ENCODE results near the gene PKN1. TPM values are rescaled to one million over a fixed set of nuclear protein-coding genes. Genes with fewer than 3 reads are reported as not detected.

Gene PKN1
- total RNA-seq, 1 donor from 2014 or later, result 207 TPM

- peaks cover 21% of the 10 kb centered on the region for H3K36me3 Mint-ChIP-seq (ENCODE audit: low read depth, unreplicated experiment)
- no peak for TF ChIP-seq CTCF (IDR thresholded peaks at IDR 0.05; ENCODE audit: unreplicated experiment)
- no peak for DNase-seq (ENCODE audit: low spot score)
- peaks cover 13% of the 10 kb centered on the region for H3K4me1 Mint-ChIP-seq (ENCODE audit: unreplicated experiment)
- H3K4me3 Mint-ChIP-seq (ENCODE audit: unreplicated experiment), result peak overlapping the region; percentile 33
- H3K9me3 Mint-ChIP-seq (ENCODE audit: unreplicated experiment), result no peaks in the 10 kb centered on the region
- H3K27me3 Mint-ChIP-seq (ENCODE audit: unreplicated experiment), result peaks cover 31% of the 10 kb centered on the region
- H3K27ac Mint-ChIP-seq (ENCODE audit: unreplicated experiment), result peak overlapping the region; percentile 36
These were observed 43.7 kb downstream of the PKN1 start for GRCh38 chr19:14476673-14477401.

DNA sequence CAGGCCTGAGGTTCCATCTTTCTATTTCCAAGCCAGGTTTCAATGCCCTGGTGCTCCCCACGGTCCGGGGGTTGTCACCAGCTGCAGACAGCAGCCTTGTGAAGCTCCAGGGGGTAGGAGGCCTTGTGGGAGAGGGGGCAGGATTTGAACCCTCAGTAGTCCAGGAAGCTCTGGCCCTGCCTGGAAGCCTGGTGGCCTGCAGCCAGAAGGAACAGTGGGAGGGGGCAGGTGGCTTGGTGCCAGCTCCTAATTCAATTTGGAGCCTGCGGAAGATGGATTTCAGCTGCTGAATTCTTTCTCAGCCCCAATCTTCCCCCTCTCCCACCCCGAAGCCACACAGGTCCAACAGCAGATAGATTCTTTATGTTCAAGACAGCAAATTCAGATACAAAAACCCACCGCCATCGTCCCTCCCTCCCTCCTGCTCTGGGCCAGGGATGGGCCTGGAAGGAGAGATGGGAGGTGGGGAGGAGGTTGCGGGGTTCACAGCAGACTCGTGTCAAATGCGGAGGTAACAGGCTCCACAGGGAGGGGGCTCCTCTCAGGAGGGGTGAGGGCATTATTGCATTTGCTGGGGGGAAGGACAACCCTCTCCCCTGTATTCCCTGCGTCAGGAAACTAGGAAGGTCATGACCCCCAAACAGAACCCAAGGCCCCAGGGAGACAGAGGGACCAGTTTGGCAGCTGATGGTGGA, 44.5 kb downstream of the PKN1 start:
- H3K27ac Mint-ChIP-seq (ENCODE audit: unreplicated experiment), result no peak overlapping the region
- peaks cover 26% of the 10 kb centered on the region for H3K36me3 Mint-ChIP-seq (ENCODE audit: low read depth, unreplicated experiment)
- no peaks in the 10 kb centered on the region for H3K9me3 Mint-ChIP-seq (ENCODE audit: unreplicated experiment)
- peaks cover 13% of the 10 kb centered on the region for H3K4me1 Mint-ChIP-seq (ENCODE audit: unreplicated experiment)
- H3K4me3 Mint-ChIP-seq (ENCODE audit: unreplicated experiment), result no peak overlapping the region
- peaks cover 28% of the 10 kb centered on the region for H3K27me3 Mint-ChIP-seq (ENCODE audit: unreplicated experiment)
- DNase-seq (ENCODE audit: low spot score), result no peak
- TF ChIP-seq CTCF (IDR thresholded peaks at IDR 0.05; ENCODE audit: unreplicated experiment), result no peak

DNA sequence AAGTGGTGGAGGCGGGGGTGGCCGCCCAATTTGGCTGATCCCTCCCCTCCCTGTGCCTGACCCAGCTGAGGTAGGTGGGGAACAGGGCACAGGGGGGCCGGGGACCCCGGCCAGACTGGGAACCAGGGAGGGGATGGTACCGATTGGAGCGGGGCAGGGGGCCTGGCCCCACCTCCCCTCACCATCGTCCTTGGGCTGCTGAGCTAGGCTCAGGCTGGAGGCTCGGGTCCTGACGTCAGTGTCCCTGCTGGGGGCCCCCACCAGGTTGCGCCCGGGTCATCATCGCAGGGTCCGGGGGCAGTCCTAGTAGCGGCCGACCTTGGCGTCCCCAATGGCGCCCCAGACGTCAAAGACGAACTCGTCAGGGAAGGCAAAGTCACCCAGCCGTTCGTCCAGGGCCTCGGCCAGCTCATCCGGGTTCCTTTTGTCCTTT, 45.0 kb downstream of the PKN1 start:
- H3K4me3 Mint-ChIP-seq (ENCODE audit: unreplicated experiment), result no peak overlapping the region
- no peak for DNase-seq (ENCODE audit: low spot score)
- H3K4me1 Mint-ChIP-seq (ENCODE audit: unreplicated experiment), result peaks cover 8% of the 10 kb centered on the region
- no peak overlapping the region for H3K27ac Mint-ChIP-seq (ENCODE audit: unreplicated experiment)
- peaks cover 26% of the 10 kb centered on the region for H3K36me3 Mint-ChIP-seq (ENCODE audit: low read depth, unreplicated experiment)
- no peak for TF ChIP-seq CTCF (IDR thresholded peaks at IDR 0.05; ENCODE audit: unreplicated experiment)
- peaks cover 25% of the 10 kb centered on the region for H3K27me3 Mint-ChIP-seq (ENCODE audit: unreplicated experiment)
- no peaks in the 10 kb centered on the region for H3K9me3 Mint-ChIP-seq (ENCODE audit: unreplicated experiment)

GRCh38 chr19:14479309-14479974, 46.3 kb downstream of the PKN1 start:
- Mint-ChIP-seq H3K27me3 (ENCODE audit: unreplicated experiment) (peaks cover 23% of the 10 kb centered on the region), H3K27ac (ENCODE audit: unreplicated experiment) (no peak overlapping the region), H3K4me1 (ENCODE audit: unreplicated experiment) (peaks cover 8% of the 10 kb centered on the region), H3K36me3 (ENCODE audit: low read depth, unreplicated experiment) (peaks cover 26% of the 10 kb centered on the region), H3K4me3 (ENCODE audit: unreplicated experiment) (no peak overlapping the region), H3K9me3 (ENCODE audit: unreplicated experiment) (no peaks in the 10 kb centered on the region)
- DNase-seq (ENCODE audit: low spot score), result no peak
- TF ChIP-seq CTCF (IDR thresholded peaks at IDR 0.05; ENCODE audit: unreplicated experiment), result no peak

Measured in endothelial cell (in vitro differentiated cells).